Astrocyte of the cerebellum (primary cell): ENCODE results near the gene CHN2.

Experiments used
- DNase-seq: peaks from one replicate; pipeline ENCODE4 v3.0.0-alpha.2; 2011; ENCODE audit warnings: low read depth
- H3K4me3 ChIP-seq: 2 replicates; pipeline ENCODE4 v1.5.1; 2011; ENCODE audit warnings: mild to moderate bottlenecking, low read depth, low read length, moderate library complexity
- CTCF ChIP-seq: IDR thresholded peaks from 2 replicates; pipeline ENCODE4 v1.5.1; 2012; ENCODE audit warnings: low read length, low read depth, moderate library complexity, mild to moderate bottlenecking; ENCODE audit errors: missing control alignments
- in situ Hi-C: cut with HindIII; loops from 2 replicates; pipeline ENCODE4 v1.10.0; 2017; ENCODE audit warnings: low sequenced_read_pairs

The CHN2 gene

GRCh38 chr7:29193316-29194205, 1.0 kb upstream of the CHN2 start:
- TF ChIP-seq CTCF, result no peak
- peak overlapping the region; percentile 59 for H3K4me3 ChIP-seq
- DNase-seq, result no peak
- in situ Hi-C loops, result no loop called here

GRCh38 chr7:29194206-29194593, 375 bp upstream of the CHN2 start:
- H3K4me3 ChIP-seq, result peak overlapping the region; percentile 59
- no peak for TF ChIP-seq CTCF
- no peak for DNase-seq
- in situ Hi-C loops, result no loop called here

GRCh38 chr7:29196191-29196590, 1.6 kb downstream of the CHN2 start:
- in situ Hi-C loops, result no loop called here
- no peak for DNase-seq
- no peak overlapping the region for H3K4me3 ChIP-seq
- no peak for TF ChIP-seq CTCF

GRCh38 chr7:29196971-29197595, 2.5 kb downstream of the CHN2 start:
- TF ChIP-seq CTCF, result no peak
- in situ Hi-C loops, result no loop called here
- H3K4me3 ChIP-seq, result no peak overlapping the region
- no peak for DNase-seq

- no peak for TF ChIP-seq CTCF
- no peak overlapping the region for H3K4me3 ChIP-seq
- in situ Hi-C loops, result no loop called here
- DNase-seq, result no peak
Observed at GRCh38 chr7:29197916-29198315, 3.3 kb downstream of the CHN2 start.

- no peak for DNase-seq
- H3K4me3 ChIP-seq, result no peak overlapping the region
- TF ChIP-seq CTCF, result no peak
- in situ Hi-C loops, result no loop called here
Observed at GRCh38 chr7:29199776-29200175, 5.2 kb downstream of the CHN2 start.
